Esophagus muscularis mucosa (tissue), 4 donors: ENCODE results near the gene VPS26C. TPM values are rescaled to one million over a fixed set of nuclear protein-coding genes. Genes with fewer than 3 reads are reported as not detected.

Experiments
- DNase-seq: peaks from one replicate; pipeline ENCODE4 v3.0.0-alpha.2; 2017; ENCODE audit errors: extremely low spot score
- H3K27ac ChIP-seq, 4 donors: fragments of 200-600 bp; sonication (generic); replicated peaks in 1 of 4; 1 replicate in 3 of 4; 2 replicates in 1 of 4; pipeline ENCODE4 v1.5.1; 2016 to 2019; ENCODE audit warnings: mild to moderate bottlenecking in 1 of 4
- H3K27me3 ChIP-seq, 4 donors: fragments of 200-600 bp; sonication (generic); one replicate each; pipeline versions ENCODE4 v1.5.1 to v1.6.0; 2016 to 2019
- H3K36me3 ChIP-seq, 4 donors: fragments of 200-600 bp; sonication (generic); one replicate each; pipeline ENCODE4 v1.5.1; 2016 to 2019
- H3K4me1 ChIP-seq, 4 donors: fragments of 200-600 bp; sonication (generic); one replicate each; pipeline ENCODE4 v1.5.1; 2016 to 2019
- H3K4me3 ChIP-seq, 4 donors: fragments of 200-600 bp; sonication (generic); 1 replicate in 2 of 4; 2 replicates in 2 of 4; pipeline ENCODE4 v1.5.1; 2016 to 2019; ENCODE audit warnings: mild to moderate bottlenecking in 4 of 4, moderate library complexity in 1 of 4
- H3K9me3 ChIP-seq, 4 donors: fragments of 200-600 bp; sonication (generic); 1 replicate in 3 of 4; 2 replicates in 1 of 4; pipeline ENCODE4 v1.5.1; 2016 to 2019
- EP300 ChIP-seq: sonication (generic); formaldehyde crosslinking; IDR thresholded peaks from one replicate; pipeline ENCODE4 v1.6.1; 2017; ENCODE audit warnings: antibody characterized with exemption
- POLR2A ChIP-seq: fragments of 450-650 bp; IDR thresholded peaks from one replicate; pipeline ENCODE4 v1.6.1; 2017; ENCODE audit warnings: antibody characterized with exemption, moderate library complexity, mild to moderate bottlenecking, low read depth
- POLR2AphosphoS5 ChIP-seq, 2 donors: sonication (generic); formaldehyde crosslinking; IDR thresholded peaks; one replicate each; pipeline ENCODE4 v1.6.1; 2017; ENCODE audit warnings: antibody characterized with exemption in 2 of 2
- WGBS: methylation state at CpG from one replicate; pipeline ENCODE4 v1.1.5; 2018; 5-methylcytosine and 5-hydroxymethylcytosine counted together
- intact Hi-C: fragments of 100-400 bp; cut with DNase I; formaldehyde crosslinking; loops from one replicate; pipeline ENCODE4 v1.15.1; 2023
- small RNA-seq, 3 donors: library from RNA; depleted of rRNA; stranded (forward); fragments of <200 nt; gene quantifications; one replicate each; pipeline ENCODE3, GENCODE V24; 2016
- total RNA-seq, 4 donors: library from RNA; depleted of rRNA; stranded (reverse); fragments of >200 nt; gene quantifications; one replicate each; pipeline versions ENCODE4 v1.1.0 to v1.2.1, GENCODE V29; 2016
- TF ChIP-seq, protein P1 (sequence below), 3 experiments: fragments of 200-600 bp in 2 of 3; fragments of 450-650 bp in 1 of 3; sonication (generic) in 2 of 3; IDR thresholded peaks; one replicate each; pipeline ENCODE4 v1.5.1; 2017 to 2019; ENCODE audit warnings: antibody characterized with exemption in 3 of 3, mild to moderate bottlenecking in 2 of 3, moderate library complexity in 1 of 3

The VPS26C gene
- total RNA-seq, 4 donors from 2014 or later, result 56.5 to 71.3 (median 59.7) TPM

DNA sequence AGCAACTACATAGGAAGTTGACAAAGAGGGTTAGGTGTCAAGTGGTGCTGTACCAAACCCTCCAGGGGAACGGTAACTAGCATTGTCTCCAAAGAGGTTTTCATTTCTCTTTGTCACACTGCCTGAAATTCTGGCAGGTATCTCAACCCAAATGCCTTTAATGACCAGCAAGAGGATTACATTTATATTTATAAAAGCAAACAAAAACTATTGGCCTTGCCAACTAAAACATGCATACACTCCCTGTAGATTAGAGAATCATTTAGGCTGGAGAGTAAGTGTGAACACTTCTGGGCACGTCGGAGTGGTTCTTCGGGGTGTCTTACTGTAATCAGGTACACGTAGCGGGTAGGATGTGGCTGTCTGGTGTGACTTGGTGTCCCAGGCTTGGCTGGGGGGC lies 84.9 kb downstream of the VPS26C start:
- Histone ChIP-seq H3K27ac (no peak overlapping the region), H3K4me3 (no peak overlapping the region), H3K36me3 (peaks cover 0 to 68% (median 39%) of the 10 kb centered on the region in 4 donors), H3K9me3 (no peaks in the 10 kb centered on the region), H3K27me3 (no peaks in the 10 kb centered on the region), H3K4me1 (no peaks in the 10 kb centered on the region)
- WGBS, result 81% methylated on average over 6 of the region's 6 CpGs
- no peak for DNase-seq
- intact Hi-C loops, result no loop called here
- TF ChIP-seq EP300 (no peak), POLR2A (no peak), POLR2AphosphoS5 (IDR thresholded peaks at IDR 0.05) (no peak)
- TF ChIP-seq, protein P1, sequence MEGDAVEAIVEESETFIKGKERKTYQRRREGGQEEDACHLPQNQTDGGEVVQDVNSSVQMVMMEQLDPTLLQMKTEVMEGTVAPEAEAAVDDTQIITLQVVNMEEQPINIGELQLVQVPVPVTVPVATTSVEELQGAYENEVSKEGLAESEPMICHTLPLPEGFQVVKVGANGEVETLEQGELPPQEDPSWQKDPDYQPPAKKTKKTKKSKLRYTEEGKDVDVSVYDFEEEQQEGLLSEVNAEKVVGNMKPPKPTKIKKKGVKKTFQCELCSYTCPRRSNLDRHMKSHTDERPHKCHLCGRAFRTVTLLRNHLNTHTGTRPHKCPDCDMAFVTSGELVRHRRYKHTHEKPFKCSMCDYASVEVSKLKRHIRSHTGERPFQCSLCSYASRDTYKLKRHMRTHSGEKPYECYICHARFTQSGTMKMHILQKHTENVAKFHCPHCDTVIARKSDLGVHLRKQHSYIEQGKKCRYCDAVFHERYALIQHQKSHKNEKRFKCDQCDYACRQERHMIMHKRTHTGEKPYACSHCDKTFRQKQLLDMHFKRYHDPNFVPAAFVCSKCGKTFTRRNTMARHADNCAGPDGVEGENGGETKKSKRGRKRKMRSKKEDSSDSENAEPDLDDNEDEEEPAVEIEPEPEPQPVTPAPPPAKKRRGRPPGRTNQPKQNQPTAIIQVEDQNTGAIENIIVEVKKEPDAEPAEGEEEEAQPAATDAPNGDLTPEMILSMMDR (IDR thresholded peaks at IDR 0.05), result no peak

DNA sequence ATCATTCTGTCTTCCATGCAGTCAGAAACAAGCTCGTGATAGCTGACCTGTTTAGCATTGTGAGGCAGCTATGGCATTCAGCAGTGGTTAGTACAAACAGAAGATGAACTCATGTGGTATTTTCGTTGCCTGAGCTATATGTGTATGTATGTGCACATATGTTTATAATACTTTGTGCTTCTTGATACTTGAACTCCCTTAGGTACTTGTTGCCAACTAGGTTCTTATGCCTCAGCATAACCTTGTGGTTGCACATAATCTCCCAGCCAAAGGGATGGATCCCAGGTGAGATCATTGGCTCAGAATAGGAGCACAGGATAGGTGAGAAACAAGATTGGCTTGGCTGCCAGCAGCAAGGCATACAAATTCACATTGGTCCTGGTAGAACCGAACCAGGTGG lies 86.1 kb downstream of the VPS26C start:
- peaks cover 0 to 68% (median 42%) of the 10 kb centered on the region in 4 donors for H3K36me3 ChIP-seq
- H3K27me3 ChIP-seq, result no peaks in the 10 kb centered on the region
- H3K4me3 ChIP-seq, result no peak overlapping the region
- no peaks in the 10 kb centered on the region for H3K9me3 ChIP-seq
- H3K27ac ChIP-seq, result no peak overlapping the region
- WGBS, result 87% methylated on average over 3 of the region's 3 CpGs
- TF ChIP-seq POLR2A, result no peak
- TF ChIP-seq, protein P1 (IDR thresholded peaks at IDR 0.05), result no peak
- no peak for TF ChIP-seq POLR2AphosphoS5 (IDR thresholded peaks at IDR 0.05)
- no peak for TF ChIP-seq EP300
- no peak for DNase-seq
- intact Hi-C loops, result no loop called here
- H3K4me1 ChIP-seq, result no peaks in the 10 kb centered on the region

DNA sequence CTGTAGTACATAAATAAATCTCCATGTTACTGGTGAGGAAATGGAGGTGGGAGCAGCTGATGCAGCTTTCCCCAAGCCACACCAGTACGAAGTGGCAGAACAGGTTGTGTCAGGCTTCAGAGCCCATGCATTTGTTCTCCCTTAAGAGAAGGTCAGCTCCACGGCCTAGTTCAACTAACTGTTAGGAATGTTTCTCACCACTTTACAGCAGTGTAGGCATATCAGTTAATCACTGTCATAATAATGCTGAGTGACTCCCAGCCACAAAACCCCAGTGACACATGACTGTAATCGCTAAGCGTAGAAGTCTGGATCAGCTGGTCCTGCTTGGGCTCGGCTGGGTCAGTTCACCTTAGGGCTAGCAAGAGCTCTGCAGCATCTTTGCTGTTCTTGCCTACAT lies 90.4 kb downstream of the VPS26C start:
- Histone ChIP-seq H3K36me3 (peaks cover 5 to 84% (median 54%) of the 10 kb centered on the region in 4 donors), H3K4me3 (no peak overlapping the region)
- no peak for DNase-seq

More for the DNA sequence above, 90.4 kb downstream of the VPS26C start:
- Histone ChIP-seq H3K4me1 (peaks cover 0 to 14% (median 10%) of the 10 kb centered on the region in 4 donors), H3K27me3 (no peaks in the 10 kb centered on the region), H3K27ac (no peak overlapping the region), H3K9me3 (no peaks in the 10 kb centered on the region)
- intact Hi-C loops, result no loop called here
- TF ChIP-seq POLR2AphosphoS5 (IDR thresholded peaks at IDR 0.05) (no peak), POLR2A (no peak), EP300 (no peak)
- TF ChIP-seq, protein P1 (IDR thresholded peaks at IDR 0.05), result no peak
- WGBS, result 94% methylated on average over 5 of the region's 5 CpGs

Small RNA genes lying within 50 kb of the gene (small RNA-seq; reads per million reads assigned to genes)
- gene RN7SL678P, result 0 reads per million in 3 donors

Other genes starting within 250 kb of the VPS26C start
- 10 to 100 TPM; 20.3 to 30.7 (median 21.6) TPM for gene PIGP, start 194.3 kb downstream of the VPS26C start, total RNA-seq
- 100 to 1,000 TPM in 2 of 4 donors, 10 to 100 TPM in 2; 86.0 to 162 (median 104) TPM for gene TTC3, start 194.1 kb downstream of the VPS26C start, total RNA-seq
- 100 to 1,000 TPM in 1 of 4 donors, 10 to 100 TPM in 3; 81.8 to 108 (median 87.4) TPM for gene DYRK1A, start 99.4 kb upstream of the VPS26C start, total RNA-seq